Measurements from ENCODE around the gene FAM135A. TPM values are rescaled to one million over a fixed set of nuclear protein-coding genes. Genes with fewer than 3 reads are reported as not detected.
"Not testable (repeated sequence)": the region's sequence is repeated elsewhere in the genome, so short reads cannot be mapped to it uniquely, and the experiment has no call there.

The FAM135A gene
- total and polyA plus RNA-seq, 12 donors, result 4.8 to 18.0 (median 12.8) TPM

- ATAC-seq (no peak), DNase-seq (no peak)
- TF ChIP-seq, protein P1, sequence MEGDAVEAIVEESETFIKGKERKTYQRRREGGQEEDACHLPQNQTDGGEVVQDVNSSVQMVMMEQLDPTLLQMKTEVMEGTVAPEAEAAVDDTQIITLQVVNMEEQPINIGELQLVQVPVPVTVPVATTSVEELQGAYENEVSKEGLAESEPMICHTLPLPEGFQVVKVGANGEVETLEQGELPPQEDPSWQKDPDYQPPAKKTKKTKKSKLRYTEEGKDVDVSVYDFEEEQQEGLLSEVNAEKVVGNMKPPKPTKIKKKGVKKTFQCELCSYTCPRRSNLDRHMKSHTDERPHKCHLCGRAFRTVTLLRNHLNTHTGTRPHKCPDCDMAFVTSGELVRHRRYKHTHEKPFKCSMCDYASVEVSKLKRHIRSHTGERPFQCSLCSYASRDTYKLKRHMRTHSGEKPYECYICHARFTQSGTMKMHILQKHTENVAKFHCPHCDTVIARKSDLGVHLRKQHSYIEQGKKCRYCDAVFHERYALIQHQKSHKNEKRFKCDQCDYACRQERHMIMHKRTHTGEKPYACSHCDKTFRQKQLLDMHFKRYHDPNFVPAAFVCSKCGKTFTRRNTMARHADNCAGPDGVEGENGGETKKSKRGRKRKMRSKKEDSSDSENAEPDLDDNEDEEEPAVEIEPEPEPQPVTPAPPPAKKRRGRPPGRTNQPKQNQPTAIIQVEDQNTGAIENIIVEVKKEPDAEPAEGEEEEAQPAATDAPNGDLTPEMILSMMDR (IDR thresholded peaks at IDR 0.05), result no peak
- H3K9me3 ChIP-seq, result no peaks in the 10 kb centered on the region
- no peaks in the 10 kb centered on the region for H3K27me3 ChIP-seq
- H3K4me1 ChIP-seq, result no peaks in the 10 kb centered on the region
- 60 to 68% methylated on average over 3 of the region's 3 CpGs for WGBS, 2 donors
- peaks cover 0 to 45% (median 0%) of the 10 kb centered on the region in 9 donors for H3K36me3 ChIP-seq
- no peak overlapping the region for H3K27ac ChIP-seq
- H3K4me3 ChIP-seq, result no peak overlapping the region
- intact Hi-C loops (cut with DNase I), result no loop called here
These were observed 76.1 kb downstream of the FAM135A start for GRCh38 chr6:70489364-70489763.

DNA sequence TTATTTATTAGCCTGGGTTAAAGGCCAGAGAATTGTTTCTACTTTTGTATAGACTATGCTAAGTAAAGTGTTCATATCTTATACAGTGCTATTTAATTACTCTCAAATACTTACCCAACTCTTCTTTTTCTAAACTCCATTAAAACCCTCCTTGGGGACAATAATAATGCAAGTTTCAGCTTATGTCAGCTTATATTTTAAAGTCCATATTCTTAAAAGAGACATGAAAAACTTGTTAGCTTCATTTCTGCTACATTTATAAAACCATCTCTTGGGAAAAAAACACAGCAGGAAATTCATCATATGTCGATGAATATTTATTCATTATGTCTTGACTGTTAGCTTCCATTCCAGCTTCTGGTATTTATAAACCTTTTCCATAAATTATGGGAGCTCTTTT lies 81.5 kb downstream of the FAM135A start:
- DNase-seq, result no peak
- TF ChIP-seq, protein P1 (IDR thresholded peaks at IDR 0.05), result no peak
- Histone ChIP-seq H3K36me3 (peaks cover 0 to 53% (median 0%) of the 10 kb centered on the region in 9 donors), H3K9me3 (peaks cover 0 to 35% (median 5%) of the 10 kb centered on the region in 11 donors), H3K27ac (no peak overlapping the region), H3K4me1 (no peaks in the 10 kb centered on the region), H3K4me3 (no peak overlapping the region), H3K27me3 (no peaks in the 10 kb centered on the region)
- intact Hi-C loops (cut with DNase I), result no loop called here
- no peak for ATAC-seq
- WGBS, 2 donors, result 88 to 90% methylated on average over 1 of the region's 1 CpG

GRCh38 chr6:70495790-70496189 lies 82.5 kb downstream of the FAM135A start:
- H3K4me3 ChIP-seq; H3K4me1 ChIP-seq; intact Hi-C loops (cut with DNase I); H3K27me3 ChIP-seq; H3K27ac ChIP-seq; DNase-seq; ATAC-seq: not testable (repeated sequence)
- Histone ChIP-seq H3K36me3 (peaks cover 0 to 49% (median 0%) of the 10 kb centered on the region in 9 donors), H3K9me3 (peaks cover 0 to 36% (median 5%) of the 10 kb centered on the region in 11 donors)
- WGBS, 2 donors, result 87 to 94% methylated on average over 3 of the region's 3 CpGs

GRCh38 chr6:70502484-70502883 lies 89.2 kb downstream of the FAM135A start:
- ATAC-seq, result no peak
- H3K27me3 ChIP-seq, result no peaks in the 10 kb centered on the region
- WGBS, 2 donors, result 98% methylated on average over 3 of the region's 3 CpGs

More at GRCh38 chr6:70502484-70502883, 89.2 kb downstream of the FAM135A start:
- TF ChIP-seq, protein P1 (IDR thresholded peaks at IDR 0.05), result no peak
- DNase-seq, result no peak
- Histone ChIP-seq H3K27ac (no peak overlapping the region), H3K36me3 (peaks cover 0 to 74% (median 29%) of the 10 kb centered on the region in 9 donors), H3K4me3 (no peak overlapping the region), H3K4me1 (no peaks in the 10 kb centered on the region), H3K9me3 (peaks cover 0 to 43% (median 13%) of the 10 kb centered on the region in 11 donors)
- intact Hi-C loops (cut with DNase I), result no loop called here
